ENCODE measurements around the gene PLCD1.

DNA sequence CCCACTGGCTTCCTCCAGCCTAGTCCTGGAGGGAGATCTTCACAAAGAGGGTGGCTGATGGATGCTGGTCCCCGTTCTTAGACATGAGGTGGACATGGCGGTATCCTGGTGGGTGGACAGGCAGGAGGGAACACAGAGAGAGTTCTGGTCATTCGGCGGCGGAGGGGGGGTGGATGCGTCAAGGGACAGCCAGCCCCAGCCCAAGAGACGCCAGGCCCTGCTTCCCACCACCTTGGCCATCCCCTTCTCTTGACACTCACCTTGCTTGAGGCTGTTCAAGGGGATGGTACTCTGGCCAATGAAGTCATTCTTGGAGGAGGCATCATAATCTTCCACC, 21.7 kb downstream of the PLCD1 start:
- TF ChIP-seq, protein P1, sequence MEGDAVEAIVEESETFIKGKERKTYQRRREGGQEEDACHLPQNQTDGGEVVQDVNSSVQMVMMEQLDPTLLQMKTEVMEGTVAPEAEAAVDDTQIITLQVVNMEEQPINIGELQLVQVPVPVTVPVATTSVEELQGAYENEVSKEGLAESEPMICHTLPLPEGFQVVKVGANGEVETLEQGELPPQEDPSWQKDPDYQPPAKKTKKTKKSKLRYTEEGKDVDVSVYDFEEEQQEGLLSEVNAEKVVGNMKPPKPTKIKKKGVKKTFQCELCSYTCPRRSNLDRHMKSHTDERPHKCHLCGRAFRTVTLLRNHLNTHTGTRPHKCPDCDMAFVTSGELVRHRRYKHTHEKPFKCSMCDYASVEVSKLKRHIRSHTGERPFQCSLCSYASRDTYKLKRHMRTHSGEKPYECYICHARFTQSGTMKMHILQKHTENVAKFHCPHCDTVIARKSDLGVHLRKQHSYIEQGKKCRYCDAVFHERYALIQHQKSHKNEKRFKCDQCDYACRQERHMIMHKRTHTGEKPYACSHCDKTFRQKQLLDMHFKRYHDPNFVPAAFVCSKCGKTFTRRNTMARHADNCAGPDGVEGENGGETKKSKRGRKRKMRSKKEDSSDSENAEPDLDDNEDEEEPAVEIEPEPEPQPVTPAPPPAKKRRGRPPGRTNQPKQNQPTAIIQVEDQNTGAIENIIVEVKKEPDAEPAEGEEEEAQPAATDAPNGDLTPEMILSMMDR (IDR thresholded peaks at IDR 0.05) = no peak
- TF ChIP-seq POLR2A (IDR thresholded peaks at IDR 0.05) = no peak
